GM19099 (cell line): Measurements from ENCODE around the gene BMP8B.
"Not testable (repeated sequence)": the region's sequence is repeated elsewhere in the genome, so short reads cannot be mapped to it uniquely, and the experiment has no call there.

Experiments used
- POLR2A ChIP-seq: IDR thresholded peaks from 3 replicates; pipeline ENCODE4 v1.6.1; 2011; ENCODE audit warnings: low read depth; ENCODE audit not compliant: insufficient read length; ENCODE audit errors: extremely low read depth

Gene BMP8B

GRCh38 chr1:39788426-39788757 lies 273 bp downstream of the BMP8B start:
- TF ChIP-seq POLR2A = no peak

DNA sequence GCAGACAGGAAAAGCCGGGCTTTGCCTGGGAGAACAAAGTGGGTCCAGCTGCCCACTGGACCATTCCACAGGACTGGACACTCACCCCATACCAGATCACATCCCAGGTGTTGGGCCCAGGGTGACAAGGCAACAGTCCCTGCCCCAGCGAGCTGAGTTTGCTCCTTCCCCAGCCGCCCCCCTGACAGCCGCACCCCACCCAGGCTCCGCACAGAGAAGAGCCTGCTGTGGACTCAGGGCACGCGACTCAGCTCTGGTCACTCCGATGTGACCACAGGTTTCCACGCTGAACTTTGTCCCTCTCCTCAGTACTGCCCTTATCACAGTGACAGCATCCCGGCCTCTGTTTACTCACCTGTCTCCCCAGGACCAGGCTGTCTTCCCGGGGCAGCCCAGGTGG lies 1.2 kb downstream of the BMP8B start:
- no peak for TF ChIP-seq POLR2A

DNA sequence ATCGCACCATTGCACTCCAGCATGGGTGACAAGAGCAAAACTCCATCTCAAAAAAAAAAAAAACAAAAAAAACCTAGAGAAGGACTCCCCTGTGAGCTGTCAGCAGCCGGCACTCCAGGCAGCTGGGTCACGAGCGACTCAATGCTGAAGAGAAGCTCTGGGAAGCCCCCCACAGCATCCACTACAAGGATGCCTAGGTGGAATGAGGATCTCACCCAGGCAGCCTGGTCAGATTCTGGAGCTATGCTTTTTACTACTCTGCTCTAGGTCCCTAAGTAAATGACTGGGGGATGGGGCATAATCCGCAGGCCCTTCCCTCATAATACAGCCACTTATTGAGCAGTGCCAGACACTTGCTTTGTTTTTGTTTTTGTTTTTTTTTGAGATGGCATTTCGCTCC lies 6.6 kb downstream of the BMP8B start:
- TF ChIP-seq POLR2A = no peak

- TF ChIP-seq POLR2A = no peak
Observed at GRCh38 chr1:39781349-39781715, 7.3 kb downstream of the BMP8B start.

GRCh38 chr1:39779821-39780220 lies 8.8 kb downstream of the BMP8B start:
- TF ChIP-seq POLR2A = no peak

DNA sequence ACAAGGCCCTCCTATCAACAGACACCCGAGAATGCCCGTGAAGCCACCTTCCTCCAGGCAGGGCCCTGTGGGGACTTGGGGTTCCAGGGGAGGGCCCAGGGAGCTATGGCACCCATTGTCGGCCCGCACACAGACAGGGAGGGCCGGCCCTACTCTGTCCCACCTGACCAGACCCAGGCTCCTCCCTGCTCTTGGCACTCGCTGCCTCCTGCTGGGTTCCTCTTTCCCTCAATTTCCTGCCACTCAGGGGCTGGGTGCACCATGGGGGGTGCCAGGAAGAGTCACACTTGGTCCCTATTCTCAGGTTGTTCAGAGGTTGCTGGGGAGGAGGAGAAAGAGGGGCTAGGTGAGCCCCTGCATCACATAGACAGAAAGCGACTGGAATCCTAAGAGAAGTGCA lies 9.5 kb downstream of the BMP8B start:
- TF ChIP-seq POLR2A = no peak

- TF ChIP-seq POLR2A = no peak
Observed at GRCh38 chr1:39777306-39777705, 11.4 kb downstream of the BMP8B start.

GRCh38 chr1:39776886-39777285 lies 11.8 kb downstream of the BMP8B start:
- no peak for TF ChIP-seq POLR2A

GRCh38 chr1:39776400-39776713 lies 12.3 kb downstream of the BMP8B start:
- TF ChIP-seq POLR2A = no peak

DNA sequence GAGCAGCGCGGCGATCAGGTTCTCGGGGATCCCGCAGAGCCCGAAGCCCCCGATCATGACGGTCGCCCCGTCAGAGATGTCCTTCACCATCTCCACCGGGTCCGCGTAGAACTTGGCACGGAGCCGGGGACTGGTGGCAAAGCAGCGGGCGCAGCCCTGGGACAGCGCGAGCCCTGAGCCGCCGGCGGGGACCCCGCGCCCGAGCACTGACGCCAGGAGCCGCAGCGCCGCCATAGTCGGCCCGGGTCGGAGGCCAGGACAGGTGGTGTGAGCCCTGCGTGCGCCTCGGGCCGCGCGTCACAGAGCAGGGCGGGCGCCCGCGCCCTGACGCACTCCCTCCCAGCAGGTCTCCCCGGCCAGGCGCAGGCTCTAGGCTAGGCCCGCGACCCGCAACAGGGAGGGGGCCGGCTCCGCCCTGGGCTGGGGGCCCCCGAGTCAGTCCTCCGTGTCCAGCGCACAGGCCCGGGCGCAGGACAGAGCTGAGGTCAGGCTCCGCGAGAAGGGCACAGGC lies 17.6 kb downstream of the BMP8B start, which contains the start of gene OXCT2:
Gene OXCT2, minus strand, starts transcription at position 327 of the 511 bp plus-strand sequence. Its CDS starts 93 bp downstream, at position 234.
- TF ChIP-seq POLR2A = not testable (repeated sequence)

- no peak for TF ChIP-seq POLR2A
Observed at GRCh38 chr1:39762550-39763540, 25.8 kb downstream of the BMP8B start.

DNA sequence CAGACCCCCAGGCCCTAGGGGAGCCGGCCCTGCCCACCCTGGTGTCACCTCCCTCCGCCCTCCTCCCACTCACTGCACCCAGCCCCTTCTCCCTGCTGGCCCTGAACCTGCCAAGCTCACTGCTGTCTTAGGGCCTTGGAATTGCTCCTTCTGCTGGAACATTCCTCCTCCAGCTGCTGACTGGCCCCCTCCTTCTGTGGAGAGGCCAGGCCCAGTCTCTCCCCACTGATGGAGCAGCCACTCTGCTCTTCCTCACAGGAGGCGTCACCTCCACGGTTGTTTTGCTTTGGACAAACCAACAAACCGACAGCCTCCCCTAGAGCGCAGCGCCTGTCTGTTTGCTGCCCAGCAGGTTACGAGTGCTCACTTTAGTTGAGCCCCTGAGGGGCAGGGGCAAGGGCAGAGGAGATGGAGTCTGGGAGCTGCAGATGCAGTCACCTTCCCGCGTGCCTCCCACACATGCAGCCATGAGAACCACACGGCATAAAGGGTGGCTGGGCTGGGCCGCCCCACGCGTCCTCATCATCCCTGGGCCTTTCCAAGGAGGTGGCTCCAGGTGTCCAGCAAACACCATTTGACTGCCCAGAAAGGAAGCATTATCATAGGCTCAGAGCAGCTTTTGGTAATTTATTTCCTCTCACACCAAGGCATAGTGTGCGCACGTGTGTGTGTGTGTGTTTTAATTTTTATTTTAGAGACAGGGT lies 27.0 kb downstream of the BMP8B start:
- TF ChIP-seq POLR2A = no peak

- TF ChIP-seq POLR2A = no peak
Observed at GRCh38 chr1:39761016-39761415, 27.6 kb downstream of the BMP8B start.

- no peak for TF ChIP-seq POLR2A
Observed at GRCh38 chr1:39760074-39761008, 28.3 kb downstream of the BMP8B start.

GRCh38 chr1:39759436-39759726 lies 29.3 kb downstream of the BMP8B start:
- TF ChIP-seq POLR2A = no peak
